Esophagus squamous epithelium (tissue), 5 donors: Measurements from ENCODE around the gene ENDOV. TPM values are rescaled to one million over a fixed set of nuclear protein-coding genes. Genes with fewer than 3 reads are reported as not detected.

Experiments used
- DNase-seq: peaks from one replicate; lab custom pipeline; 2025; lab: John Stamatoyannopoulos, UW
- H3K27ac ChIP-seq, 4 donors: fragments of 200-600 bp; sonication (generic); one replicate each; pipeline ENCODE4 v1.5.1; 2016 to 2019; ENCODE audit warnings: mild to moderate bottlenecking in 1 of 4
- H3K27me3 ChIP-seq, 4 donors: fragments of 200-600 bp; sonication (generic); 1 replicate in 3 of 4; 2 replicates in 1 of 4; pipeline versions ENCODE4 v1.5.1 to v1.6.0; 2017 to 2021; ENCODE audit warnings: antibody characterized with exemption in 1 of 4
- H3K36me3 ChIP-seq, 3 donors: fragments of 200-600 bp; sonication (generic); one replicate each; pipeline ENCODE4 v1.5.1; 2016 to 2019
- H3K4me1 ChIP-seq, 3 donors: fragments of 200-600 bp; sonication (generic); one replicate each; pipeline ENCODE4 v1.5.1; 2017 to 2019
- H3K4me3 ChIP-seq, 4 donors: fragments of 200-600 bp; sonication (generic); 1 replicate in 3 of 4; 2 replicates in 1 of 4; pipeline ENCODE4 v1.5.1; 2016 to 2019; ENCODE audit warnings: mild to moderate bottlenecking in 2 of 4, moderate library complexity in 1 of 4
- H3K9me3 ChIP-seq, 3 donors: fragments of 200-600 bp; sonication (generic); one replicate each; pipeline ENCODE4 v1.5.1; 2016 to 2019
- POLR2A ChIP-seq, 4 donors: fragments of 450-650 bp; IDR thresholded peaks; one replicate each; pipeline ENCODE4 v1.6.1; 2017; ENCODE audit warnings: antibody characterized with exemption in 4 of 4, mild to moderate bottlenecking in 4 of 4, moderate library complexity in 3 of 4
- WGBS, 2 donors: methylation state at CpG; one replicate each; pipeline ENCODE4 v1.1.5; 2018; 5-methylcytosine and 5-hydroxymethylcytosine counted together
- intact Hi-C: fragments of 100-400 bp; cut with DNase I; formaldehyde crosslinking; loops from one replicate; pipeline ENCODE4 v1.15.0; 2022
- total RNA-seq, 4 donors: library from RNA; depleted of rRNA; stranded (reverse); fragments of >200 nt; gene quantifications; one replicate each; pipeline ENCODE4 v1.1.0, GENCODE V29; 2016
- TF ChIP-seq, protein P1 (sequence below), 6 experiments: fragments of 450-650 bp in 4 of 6; fragments of 200-600 bp in 2 of 6; sonication (generic) in 2 of 6; IDR thresholded peaks; one replicate each; pipeline ENCODE4 v1.5.1; 2016 to 2019; ENCODE audit warnings: antibody characterized with exemption in 6 of 6, mild to moderate bottlenecking in 4 of 6, moderate library complexity in 4 of 6
- donor health status: DM: yes; HTN: yes; CAD: no.

Gene ENDOV
- total RNA-seq, 4 donors from 2014 or later, result 7.4 to 16.0 (median 14.5) TPM

DNA sequence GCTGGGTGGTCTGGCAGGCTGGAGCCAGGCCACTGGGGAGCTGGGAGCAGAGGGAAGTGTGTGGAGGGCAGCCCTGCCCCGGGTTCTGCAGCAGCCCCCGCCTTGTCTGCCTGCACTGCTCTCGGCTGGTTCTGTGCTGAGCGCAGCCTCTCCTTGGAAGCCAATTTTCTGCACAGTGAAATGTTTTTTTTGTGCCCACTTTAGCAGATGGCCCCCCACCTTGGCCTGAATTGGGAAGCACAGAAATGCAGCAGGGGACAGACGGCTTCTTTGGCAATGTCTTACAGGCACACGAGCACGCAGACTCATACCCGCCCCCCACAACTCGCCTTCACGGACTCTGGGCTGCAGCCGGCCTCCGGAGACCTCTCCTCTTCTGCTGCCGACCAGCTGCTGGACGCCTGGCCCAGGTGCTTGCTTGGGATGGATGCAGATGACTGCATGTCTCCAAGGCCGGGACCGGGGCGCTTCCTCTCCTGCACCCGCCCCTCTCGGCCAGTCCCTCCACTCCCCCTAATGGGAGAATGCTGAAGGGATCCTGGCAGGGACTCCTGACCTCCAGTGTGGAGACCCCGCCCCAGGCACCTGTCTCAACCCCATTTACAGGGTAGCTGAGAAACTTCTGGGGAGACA, 46.7 kb downstream of the ENDOV start:
- TF ChIP-seq POLR2A (IDR thresholded peaks at IDR 0.05), result no peak
- TF ChIP-seq, protein P1, sequence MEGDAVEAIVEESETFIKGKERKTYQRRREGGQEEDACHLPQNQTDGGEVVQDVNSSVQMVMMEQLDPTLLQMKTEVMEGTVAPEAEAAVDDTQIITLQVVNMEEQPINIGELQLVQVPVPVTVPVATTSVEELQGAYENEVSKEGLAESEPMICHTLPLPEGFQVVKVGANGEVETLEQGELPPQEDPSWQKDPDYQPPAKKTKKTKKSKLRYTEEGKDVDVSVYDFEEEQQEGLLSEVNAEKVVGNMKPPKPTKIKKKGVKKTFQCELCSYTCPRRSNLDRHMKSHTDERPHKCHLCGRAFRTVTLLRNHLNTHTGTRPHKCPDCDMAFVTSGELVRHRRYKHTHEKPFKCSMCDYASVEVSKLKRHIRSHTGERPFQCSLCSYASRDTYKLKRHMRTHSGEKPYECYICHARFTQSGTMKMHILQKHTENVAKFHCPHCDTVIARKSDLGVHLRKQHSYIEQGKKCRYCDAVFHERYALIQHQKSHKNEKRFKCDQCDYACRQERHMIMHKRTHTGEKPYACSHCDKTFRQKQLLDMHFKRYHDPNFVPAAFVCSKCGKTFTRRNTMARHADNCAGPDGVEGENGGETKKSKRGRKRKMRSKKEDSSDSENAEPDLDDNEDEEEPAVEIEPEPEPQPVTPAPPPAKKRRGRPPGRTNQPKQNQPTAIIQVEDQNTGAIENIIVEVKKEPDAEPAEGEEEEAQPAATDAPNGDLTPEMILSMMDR (IDR thresholded peaks at IDR 0.05), result no peak
- peaks cover 0 to 13% (median 0%) of the 10 kb centered on the region in 3 donors for H3K4me1 ChIP-seq
- H3K27ac ChIP-seq, result no peak overlapping the region
- no peaks in the 10 kb centered on the region for H3K36me3 ChIP-seq
- H3K9me3 ChIP-seq, result no peaks in the 10 kb centered on the region
- peaks cover 0 to 73% (median 0%) of the 10 kb centered on the region in 4 donors for H3K27me3 ChIP-seq
- WGBS, 2 donors, result 69% methylated on average over 4 to 5 of the region's 20 CpGs
- intact Hi-C loops, result no loop called here
- no peak for DNase-seq
- H3K4me3 ChIP-seq, result no peak overlapping the region

DNA sequence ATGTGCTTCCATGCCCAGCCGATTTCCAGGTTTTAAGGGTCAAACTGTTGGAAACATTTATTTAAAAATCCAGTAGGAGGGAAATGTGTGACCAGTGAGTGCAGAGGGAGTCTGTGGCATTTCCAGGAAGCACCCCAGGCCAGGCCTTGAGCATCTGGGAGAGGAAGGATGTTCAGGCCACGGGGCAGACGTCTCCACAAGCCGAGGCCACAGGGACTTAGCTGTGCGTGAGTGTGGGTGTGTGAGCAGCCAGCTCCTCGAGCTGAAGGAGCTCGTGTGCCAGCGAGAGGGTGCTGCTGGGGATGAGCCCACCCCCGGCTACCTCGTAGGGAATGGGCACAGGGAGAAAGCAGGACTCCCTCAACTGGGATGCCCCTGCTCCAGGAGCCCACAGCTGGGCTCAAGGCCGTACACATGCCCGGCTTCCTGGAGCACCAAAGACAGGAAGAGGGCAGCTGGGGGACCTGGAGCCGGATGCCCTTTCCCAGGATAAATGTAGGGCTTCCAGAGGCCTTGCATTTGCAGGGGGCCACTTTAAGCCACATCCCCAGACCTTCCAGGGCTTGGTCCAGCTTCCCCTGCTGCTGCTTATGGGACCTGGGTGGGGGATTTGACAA, 48.9 kb downstream of the ENDOV start:
- Histone ChIP-seq H3K36me3 (no peaks in the 10 kb centered on the region), H3K27me3 (peaks cover 0 to 85% (median 5%) of the 10 kb centered on the region in 4 donors), H3K4me3 (no peak overlapping the region), H3K9me3 (no peaks in the 10 kb centered on the region), H3K4me1 (no peaks in the 10 kb centered on the region), H3K27ac (no peak overlapping the region)
- intact Hi-C loops, result no loop called here
- DNase-seq, result no peak
- no peak for TF ChIP-seq POLR2A (IDR thresholded peaks at IDR 0.05)
- TF ChIP-seq, protein P1 (IDR thresholded peaks at IDR 0.05), result no peak
- WGBS, 2 donors, result 58 to 59% methylated on average over 12 of the region's 13 CpGs

DNA sequence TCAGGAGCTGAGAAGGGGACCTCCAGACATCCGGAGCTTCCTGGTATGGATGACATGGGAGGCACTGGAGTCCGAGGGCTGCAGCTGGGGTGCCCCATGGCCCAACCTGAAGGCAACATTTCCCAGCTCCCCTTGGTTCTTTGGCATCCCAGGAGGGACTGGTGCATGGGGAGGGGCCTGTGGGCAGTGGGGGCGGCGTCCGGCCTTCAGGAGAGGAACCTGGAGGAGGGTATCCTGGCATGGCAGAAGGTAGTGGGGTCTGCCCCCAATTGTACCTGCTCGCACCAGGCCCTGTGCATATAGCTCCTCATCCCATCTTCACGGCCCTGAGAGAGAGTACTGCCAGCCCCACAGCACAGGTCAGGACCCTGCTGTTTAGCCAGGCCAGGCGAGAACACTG, 49.5 kb downstream of the ENDOV start:
- intact Hi-C loops, result no loop called here
- Histone ChIP-seq H3K36me3 (no peaks in the 10 kb centered on the region), H3K4me1 (no peaks in the 10 kb centered on the region), H3K9me3 (no peaks in the 10 kb centered on the region), H3K27me3 (peaks cover 0 to 85% (median 5%) of the 10 kb centered on the region in 4 donors), H3K27ac (no peak overlapping the region), H3K4me3 (no peak overlapping the region)
- no peak for DNase-seq
- TF ChIP-seq POLR2A (IDR thresholded peaks at IDR 0.05), result no peak
- 0 to 65% methylated on average over 1 to 5 of the region's 8 CpGs for WGBS, 2 donors

DNA sequence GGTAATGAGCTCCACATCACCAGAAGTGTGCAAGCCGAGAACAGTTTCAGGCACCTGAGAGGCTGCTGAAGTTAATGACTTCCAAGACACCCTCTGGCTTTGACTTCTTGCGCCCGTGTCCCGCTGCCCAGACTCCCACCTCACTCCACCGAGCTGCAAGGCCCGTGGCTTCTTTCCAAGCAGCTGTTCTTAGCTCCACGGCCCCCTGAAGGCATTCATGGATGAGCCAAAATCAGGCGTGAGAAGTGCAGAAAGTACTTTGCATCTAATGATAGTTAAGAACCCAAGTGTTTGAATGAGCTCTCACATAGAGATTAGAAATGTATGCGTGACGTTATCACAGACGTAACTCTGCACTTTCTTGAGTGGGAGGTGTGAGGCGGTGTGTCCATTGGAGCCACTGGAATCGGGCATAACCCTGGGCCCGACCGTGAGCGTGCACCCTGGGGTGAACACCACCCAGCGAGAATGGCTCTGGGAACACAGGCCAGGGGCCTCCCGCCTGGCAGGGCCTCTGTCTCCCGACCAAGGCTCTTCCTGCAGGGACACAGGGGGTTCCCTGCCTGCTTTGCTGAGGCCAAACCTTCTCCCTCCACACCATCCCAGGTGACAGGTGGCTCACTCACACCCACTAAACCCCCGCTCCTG, 50.5 kb downstream of the ENDOV start:
- peaks cover 0 to 91% (median 5%) of the 10 kb centered on the region in 4 donors for H3K27me3 ChIP-seq

DNA sequence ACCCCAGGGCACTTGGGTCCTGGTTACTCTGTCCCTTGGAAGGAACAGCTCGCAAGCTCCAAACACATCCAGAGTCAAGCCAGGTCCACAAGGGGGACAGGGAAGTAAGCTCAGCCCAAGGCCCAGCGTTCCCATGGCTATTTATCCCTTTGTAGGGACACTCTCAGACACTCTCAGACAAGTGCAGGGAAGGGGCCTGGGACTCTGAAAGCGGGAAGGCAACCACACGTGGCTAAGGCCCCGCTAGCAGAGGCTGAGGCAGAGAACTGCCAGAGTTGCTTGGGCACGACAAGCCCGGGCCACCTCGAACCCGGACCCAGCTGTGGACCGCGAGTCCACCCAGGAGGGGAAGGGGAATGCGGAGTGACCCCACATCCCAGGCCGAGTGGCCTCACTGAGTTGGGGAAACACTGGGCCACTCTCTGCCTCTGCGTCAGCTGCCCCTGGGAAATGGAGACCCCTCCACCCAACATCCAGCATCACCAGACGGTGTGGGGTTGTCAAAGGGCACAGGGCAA, 51.3 kb downstream of the ENDOV start:
- no peak for DNase-seq
- intact Hi-C loops, result no loop called here
- Histone ChIP-seq H3K4me1 (no peaks in the 10 kb centered on the region), H3K27ac (no peak overlapping the region), H3K27me3 (peaks cover 0 to 94% (median 5%) of the 10 kb centered on the region in 4 donors), H3K36me3 (no peaks in the 10 kb centered on the region), H3K9me3 (no peaks in the 10 kb centered on the region), H3K4me3 (no peak overlapping the region)
- no peak for TF ChIP-seq POLR2A (IDR thresholded peaks at IDR 0.05)
- TF ChIP-seq, protein P1 (IDR thresholded peaks at IDR 0.05), result no peak
- WGBS, 2 donors, result 40 to 50% methylated on average over 1 to 2 of the region's 15 CpGs

More for the DNA sequence above, 50.5 kb downstream of the ENDOV start:
- Histone ChIP-seq H3K9me3 (no peaks in the 10 kb centered on the region), H3K27ac (no peak overlapping the region), H3K4me3 (no peak overlapping the region), H3K4me1 (no peaks in the 10 kb centered on the region), H3K36me3 (no peaks in the 10 kb centered on the region)
- 73 to 74% methylated on average over 15 to 19 of the region's 20 CpGs for WGBS, 2 donors
- DNase-seq, result no peak
- intact Hi-C loops, result no loop called here
- no peak for TF ChIP-seq POLR2A (IDR thresholded peaks at IDR 0.05)
- TF ChIP-seq, protein P1 (IDR thresholded peaks at IDR 0.05), result no peak
